IMR-90 (cell line): ENCODE measurements around the gene UBE2J1. TPM values are rescaled to one million over a fixed set of nuclear protein-coding genes. Genes with fewer than 3 reads are reported as not detected.

Source experiments
- ATAC-seq: fragments of 200-7000 bp; cut with Tn5 transposase; 2 replicates; pipeline ENCODE4 v1.9.1; 2020; ENCODE audit warnings: low read depth, mild to moderate bottlenecking, moderate library complexity
- BruUV-seq: library from RNA; stranded (reverse); fragments of 400-500 nt; replicated peaks from 2 replicates; lab custom pipeline; 2021; lab: Mats Ljungman, UMichigan
- CTCF ChIA-PET: fragments of 300-600 bp; formaldehyde crosslinking; extraction: SDS; loops from one replicate; lab custom pipeline; 2021; ENCODE audit warnings: antibody characterized with exemption; lab: Yijun Ruan, JAX
- POLR2A ChIA-PET: fragments of 300-600 bp; sonication (Branson Sonifier 250); formaldehyde crosslinking; loops from one replicate; lab custom pipeline; 2022; ENCODE audit warnings: antibody characterized with exemption; ENCODE audit not compliant: unreplicated experiment; lab: Charles Lee
- DNase-seq: peaks from one replicate; pipeline ENCODE4 v3.0.0; 2013
- H2AFZ ChIP-seq: replicated peaks from 2 replicates; pipeline ENCODE3; 2013; ENCODE audit warnings: low read length, mild to moderate bottlenecking; ENCODE audit not compliant: poor library complexity
- H2AK5ac ChIP-seq: 2 replicates; pipeline ENCODE4 v1.6.1; 2013; ENCODE audit warnings: low read depth, low read length, inconsistent platforms
- H2AK9ac ChIP-seq: replicated peaks from 2 replicates; pipeline ENCODE3; 2013; ENCODE audit warnings: mild to moderate bottlenecking, low read depth, low read length, moderate library complexity; ENCODE audit not compliant: poor library complexity
- H2BK120ac ChIP-seq: 2 replicates; pipeline ENCODE4 v1.6.1; 2013; ENCODE audit warnings: low read depth, low read length, inconsistent platforms
- H2BK15ac ChIP-seq: 3 replicates; pipeline ENCODE4 v1.6.1; 2013; ENCODE audit warnings: low read depth, low read length, inconsistent platforms
- H2BK20ac ChIP-seq: 2 replicates; pipeline ENCODE4 v1.6.1; 2013; ENCODE audit warnings: low read depth, mild to moderate bottlenecking, inconsistent platforms, low read length, moderate library complexity
- H2BK5ac ChIP-seq: 2 replicates; pipeline ENCODE4 v1.6.1; 2013; ENCODE audit warnings: mild to moderate bottlenecking, low read depth, low read length, inconsistent platforms; ENCODE audit not compliant: poor library complexity, severe bottlenecking
- H3K14ac ChIP-seq: replicated peaks from 2 replicates; pipeline ENCODE4 v1.6.1; 2013; ENCODE audit warnings: low read depth, low read length, inconsistent platforms
- H3K18ac ChIP-seq: 2 replicates; pipeline ENCODE4 v1.6.1; 2013; ENCODE audit warnings: low read depth, low read length, control low read depth
- H3K23ac ChIP-seq: 2 replicates; pipeline ENCODE4 v1.6.1; 2013; ENCODE audit warnings: low read depth, low read length, inconsistent platforms
- H3K27ac ChIP-seq: 2 replicates; pipeline ENCODE4 v1.5.1; 2013; ENCODE audit warnings: mild to moderate bottlenecking, control low read depth, low read length; ENCODE audit not compliant: insufficient read depth
- H3K27me3 ChIP-seq: 2 replicates; pipeline ENCODE4 v1.6.1; 2013; ENCODE audit warnings: low read length; ENCODE audit not compliant: control insufficient read depth, insufficient read depth
- H3K36me3 ChIP-seq: 2 replicates; pipeline ENCODE4 v1.6.1; 2013; ENCODE audit warnings: low read length, mixed read lengths; ENCODE audit not compliant: control insufficient read depth, insufficient read depth
- H3K4ac ChIP-seq: 2 replicates; pipeline ENCODE4 v1.6.1; 2013; ENCODE audit warnings: low read depth, low read length, inconsistent platforms
- H3K4me1 ChIP-seq: 2 replicates; pipeline ENCODE4 v1.6.1; 2013; ENCODE audit warnings: low read length, mixed read lengths; ENCODE audit not compliant: control insufficient read depth, insufficient read depth
- H3K4me2 ChIP-seq: 2 replicates; pipeline ENCODE4 v1.6.1; 2013; ENCODE audit warnings: low read depth, mild to moderate bottlenecking, control low read depth, low read length, moderate library complexity
- H3K4me3 ChIP-seq: 2 replicates; pipeline ENCODE4 v1.5.1; 2013; ENCODE audit warnings: low read depth, mild to moderate bottlenecking, control low read depth, low read length, moderate library complexity; ENCODE audit not compliant: insufficient read depth
- H3K56ac ChIP-seq: 2 replicates; pipeline ENCODE4 v1.6.1; 2013; ENCODE audit warnings: low read length, inconsistent platforms; ENCODE audit not compliant: insufficient read depth; ENCODE audit errors: extremely low read depth
- H3K79me1 ChIP-seq, 2 experiments: 2 replicates each; pipeline ENCODE4 v1.6.1; 2013; ENCODE audit warnings: low read length in 2 of 2, inconsistent platforms in 1 of 2, low read depth in 1 of 2
- H3K9ac ChIP-seq: 2 replicates; pipeline ENCODE4 v1.6.1; 2013; ENCODE audit warnings: low read depth, low read length, control low read depth
- H3K9me1 ChIP-seq: 2 replicates; pipeline ENCODE4 v1.6.1; 2013; ENCODE audit warnings: low read length, inconsistent platforms; ENCODE audit not compliant: insufficient read depth
- H3K9me3 ChIP-seq: 2 replicates; pipeline ENCODE4 v1.6.1; 2013; ENCODE audit warnings: low read length; ENCODE audit not compliant: control insufficient read depth, insufficient read depth
- H4K20me1 ChIP-seq: 2 replicates; pipeline ENCODE4 v1.6.1; 2013; ENCODE audit warnings: low read length, inconsistent platforms; ENCODE audit not compliant: insufficient read depth
- H4K5ac ChIP-seq: 2 replicates; pipeline ENCODE4 v1.6.1; 2013; ENCODE audit warnings: mild to moderate bottlenecking, low read depth, low read length, control low read depth
- H4K8ac ChIP-seq, 2 experiments: 2 replicates each; pipeline ENCODE4 v1.6.1; 2013; ENCODE audit warnings: low read depth in 2 of 2, low read length in 2 of 2, control low read depth in 1 of 2, inconsistent platforms in 1 of 2
- H4K91ac ChIP-seq: 2 replicates; pipeline ENCODE4 v1.6.1; 2013; ENCODE audit warnings: low read depth, low read length, inconsistent platforms; ENCODE audit not compliant: insufficient read depth
- BHLHE40 ChIP-seq: fragments of 150-350 bp; IDR thresholded peaks from 2 replicates; pipeline ENCODE4 v1.6.1; 2016; ENCODE audit warnings: mild to moderate bottlenecking, low read depth, low read length
- CEBPB ChIP-seq: IDR thresholded peaks from 2 replicates; pipeline ENCODE4 v1.6.1; 2012; ENCODE audit warnings: low read depth, low read length, improper control_type of control experiment
- CHD1 ChIP-seq: IDR thresholded peaks from 2 replicates; pipeline ENCODE4 v1.6.1; 2012; ENCODE audit warnings: low read depth, low read length, improper control_type of control experiment
- CTCF ChIP-seq: conservative IDR thresholded peaks from 2 replicates; pipeline ENCODE4 v1.5.1; 2012; ENCODE audit warnings: mild to moderate bottlenecking, low read depth, low read length, improper control_type of control experiment
- ELK1 ChIP-seq: fragments of 150-350 bp; IDR thresholded peaks from 2 replicates; pipeline ENCODE4 v1.6.1; 2016; ENCODE audit warnings: low read depth, mild to moderate bottlenecking, low read length, moderate library complexity, borderline replicate concordance
- FOS ChIP-seq: fragments of 150-350 bp; IDR thresholded peaks from 2 replicates; pipeline ENCODE4 v1.6.1; 2016; ENCODE audit warnings: low read depth, low read length
- MAFK ChIP-seq: IDR thresholded peaks from 2 replicates; pipeline ENCODE4 v1.6.1; 2012; ENCODE audit warnings: low read depth, low read length, improper control_type of control experiment
- MAZ ChIP-seq: IDR thresholded peaks from 2 replicates; pipeline ENCODE4 v1.6.1; 2012; ENCODE audit warnings: low read depth, mild to moderate bottlenecking, low read length, improper control_type of control experiment, moderate library complexity, borderline replicate concordance
- MXI1 ChIP-seq: IDR thresholded peaks from 2 replicates; pipeline ENCODE4 v1.6.1; 2012; ENCODE audit warnings: low read depth, mild to moderate bottlenecking, low read length, moderate library complexity, borderline replicate concordance
- NFE2L2 ChIP-seq: fragments of 150-350 bp; IDR thresholded peaks from 2 replicates; pipeline ENCODE4 v1.6.1; 2016; ENCODE audit warnings: low read depth, mild to moderate bottlenecking, low read length
- POLR2A ChIP-seq: IDR thresholded peaks from 2 replicates; pipeline ENCODE4 v1.6.1; 2012; ENCODE audit warnings: mild to moderate bottlenecking, low read depth, low read length
- RAD21 ChIP-seq: IDR thresholded peaks from 2 replicates; pipeline ENCODE4 v1.6.1; 2012; ENCODE audit warnings: low read length, improper control_type of control experiment
- RCOR1 ChIP-seq: IDR thresholded peaks from 2 replicates; pipeline ENCODE4 v1.6.1; 2012; ENCODE audit warnings: mild to moderate bottlenecking, low read length, improper control_type of control experiment; ENCODE audit not compliant: insufficient replicate concordance
- RFX5 ChIP-seq: IDR thresholded peaks from 2 replicates; pipeline ENCODE4 v1.8.0; 2012; ENCODE audit warnings: low read depth, mild to moderate bottlenecking, low read length, moderate library complexity
- SMC3 ChIP-seq: fragments of 150-350 bp; IDR thresholded peaks from 2 replicates; pipeline ENCODE4 v1.6.1; 2016; ENCODE audit warnings: low read depth, mild to moderate bottlenecking, antibody characterized with exemption, low read length, moderate library complexity
- USF2 ChIP-seq: fragments of 150-350 bp; IDR thresholded peaks from 2 replicates; pipeline ENCODE4 v1.6.1; 2017; ENCODE audit warnings: mild to moderate bottlenecking, antibody characterized with exemption, low read length, low read depth
- WGBS, 2 experiments: methylation state at CpG; one replicate each; pipeline versions ENCODE4 v1.1.5 to v1.1.7; 2013; ENCODE audit warnings: missing lambda C conversion rate in 2 of 2; ENCODE audit not compliant: insufficient read length in 1 of 2; ENCODE audit errors: extremely low coverage in 2 of 2; 5-methylcytosine and 5-hydroxymethylcytosine counted together
- dilution Hi-C: fragments of 300-500 bp; cut with HindIII; formaldehyde crosslinking; loops from one replicate; pipeline ENCODE4 v1.14.3; 2018; ENCODE audit warnings: low sequenced_read_pairs; ENCODE audit not compliant: unreplicated experiment
- in situ Hi-C: fragments of 300-500 bp; cut with MboI; formaldehyde crosslinking; loops from 3 replicates; pipeline ENCODE4 v1.14.3; 2019; ENCODE audit warnings: low sequenced_read_pairs, inconsistent platforms, mixed read lengths
- intact Hi-C: fragments of 100-400 bp; cut with micrococcal nuclease; formaldehyde crosslinking; loops from 2 replicates; pipeline ENCODE4 v1.10.0; 2022
- polyA plus RNA-seq, 3 experiments: library from polyadenylated mRNA; depleted of rRNA; stranded (reverse); fragments of >200 nt; gene quantifications; 2 replicates each; pipeline ENCODE4 v1.2.3, GENCODE V29; 2012; ENCODE audit warnings: low replicate concordance in 1 of 3
- total RNA-seq: library from RNA; depleted of rRNA; stranded (reverse); fragments of >200 nt; gene quantifications from 2 replicates; pipeline ENCODE4 v1.2.3, GENCODE V29; 2012

The UBE2J1 gene
- total and polyA plus RNA-seq, 2 of the 4 experiments (the other 2 are of a cell fraction), result 20.9 to 35.3 TPM

GRCh38 chr6:89301586-89302194, 50.8 kb downstream of the UBE2J1 start:
- TF ChIP-seq USF2 (no peak), CTCF (no peak), SMC3 (no peak), NFE2L2 (no peak), RAD21 (no peak), MXI1 (no peak), ELK1 (no peak), FOS (no peak), RFX5 (no peak), RCOR1 (no peak), CHD1 (no peak), POLR2A (no peak), MAFK (no peak), CEBPB (no peak), MAZ (no peak), BHLHE40 (no peak)
- Histone ChIP-seq H2AK9ac (no peak overlapping the region), H2BK5ac (no peak overlapping the region), H3K9ac (no peak overlapping the region), H3K36me3 (no peaks in the 10 kb centered on the region), H3K4ac (no peak overlapping the region), H3K9me1 (peaks cover 9% of the 10 kb centered on the region; the same call in 1 of the 2 replicates), H3K14ac (no peak overlapping the region), H3K9me3 (no peaks in the 10 kb centered on the region; the same call in none of the 2 replicates), H3K27me3 (peaks cover 17% of the 10 kb centered on the region), H3K4me3 (no peak overlapping the region), H3K79me1 (no peaks in the 10 kb centered on the region), H4K8ac (no peak overlapping the region), H4K5ac (no peak overlapping the region), H2BK15ac (no peak overlapping the region), H2BK20ac (no peak overlapping the region), H4K91ac (no peak overlapping the region), H3K4me2 (no peak overlapping the region), H2AFZ (no peak overlapping the region), H2BK120ac (no peak overlapping the region), H4K20me1 (peaks cover 5% of the 10 kb centered on the region; the same call in 1 of the 2 replicates), H3K18ac (no peak overlapping the region), H3K23ac (no peak overlapping the region), H3K4me1 (peaks cover 9% of the 10 kb centered on the region), H2AK5ac (no peak overlapping the region), H3K56ac (no peak overlapping the region), H3K27ac (no peak overlapping the region)
- ATAC-seq (no peak), DNase-seq (no peak)
- WGBS, 2 experiments, result 92% methylated on average over 22 of the region's 25 CpGs; no CpG with 5 or more reads in 1 of the 2 experiments
- dilution Hi-C loops (no loop called here), in situ Hi-C loops (no loop called here), intact Hi-C loops (no loop called here)
- POLR2A ChIA-PET, result no interaction called here
- CTCF ChIA-PET, result no interaction called here
- no TSS peak for BruUV-seq
